Fibroblast of villous mesenchyme (primary cell): ENCODE measurements around the gene ATRN. TPM values are rescaled to one million over a fixed set of nuclear protein-coding genes. Genes with fewer than 3 reads are reported as not detected.

Source experiments
- DNase-seq: peaks from one replicate; pipeline ENCODE4 v3.0.0-alpha.2; 2010; ENCODE audit warnings: low read depth
- H3K4me3 ChIP-seq: 2 replicates; pipeline ENCODE4 v1.5.1; 2011; ENCODE audit warnings: low read depth, mild to moderate bottlenecking, low read length
- total RNA-seq: library from RNA; depleted of rRNA; stranded (reverse); fragments of >200 nt; gene quantifications from 2 replicates; pipeline ENCODE4 v1.2.3, GENCODE V29; 2012
- TF ChIP-seq, protein P1 (sequence below): IDR thresholded peaks from 2 replicates; pipeline ENCODE4 v1.5.1; 2012; ENCODE audit warnings: low read depth, mild to moderate bottlenecking, low read length; ENCODE audit not compliant: insufficient read depth

Gene ATRN
- total RNA-seq, 1 donor, result 39.3 TPM

GRCh38 chr20:3667434-3668037 lies 196.7 kb downstream of the ATRN start:
- H3K4me3 ChIP-seq, result no peak overlapping the region

GRCh38 chr20:3669710-3670367 lies 199.0 kb downstream of the ATRN start:
- H3K4me3 ChIP-seq, result no peak overlapping the region
- TF ChIP-seq, protein P1, sequence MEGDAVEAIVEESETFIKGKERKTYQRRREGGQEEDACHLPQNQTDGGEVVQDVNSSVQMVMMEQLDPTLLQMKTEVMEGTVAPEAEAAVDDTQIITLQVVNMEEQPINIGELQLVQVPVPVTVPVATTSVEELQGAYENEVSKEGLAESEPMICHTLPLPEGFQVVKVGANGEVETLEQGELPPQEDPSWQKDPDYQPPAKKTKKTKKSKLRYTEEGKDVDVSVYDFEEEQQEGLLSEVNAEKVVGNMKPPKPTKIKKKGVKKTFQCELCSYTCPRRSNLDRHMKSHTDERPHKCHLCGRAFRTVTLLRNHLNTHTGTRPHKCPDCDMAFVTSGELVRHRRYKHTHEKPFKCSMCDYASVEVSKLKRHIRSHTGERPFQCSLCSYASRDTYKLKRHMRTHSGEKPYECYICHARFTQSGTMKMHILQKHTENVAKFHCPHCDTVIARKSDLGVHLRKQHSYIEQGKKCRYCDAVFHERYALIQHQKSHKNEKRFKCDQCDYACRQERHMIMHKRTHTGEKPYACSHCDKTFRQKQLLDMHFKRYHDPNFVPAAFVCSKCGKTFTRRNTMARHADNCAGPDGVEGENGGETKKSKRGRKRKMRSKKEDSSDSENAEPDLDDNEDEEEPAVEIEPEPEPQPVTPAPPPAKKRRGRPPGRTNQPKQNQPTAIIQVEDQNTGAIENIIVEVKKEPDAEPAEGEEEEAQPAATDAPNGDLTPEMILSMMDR, result no peak
- no peak for DNase-seq

More at GRCh38 chr20:3667434-3668037, 196.7 kb downstream of the ATRN start:
- TF ChIP-seq, protein P1, result no peak
- no peak for DNase-seq

- no peak overlapping the region for H3K4me3 ChIP-seq
- DNase-seq, result no peak
Observed at GRCh38 chr20:3670511-3670910, 199.7 kb downstream of the ATRN start.

DNA sequence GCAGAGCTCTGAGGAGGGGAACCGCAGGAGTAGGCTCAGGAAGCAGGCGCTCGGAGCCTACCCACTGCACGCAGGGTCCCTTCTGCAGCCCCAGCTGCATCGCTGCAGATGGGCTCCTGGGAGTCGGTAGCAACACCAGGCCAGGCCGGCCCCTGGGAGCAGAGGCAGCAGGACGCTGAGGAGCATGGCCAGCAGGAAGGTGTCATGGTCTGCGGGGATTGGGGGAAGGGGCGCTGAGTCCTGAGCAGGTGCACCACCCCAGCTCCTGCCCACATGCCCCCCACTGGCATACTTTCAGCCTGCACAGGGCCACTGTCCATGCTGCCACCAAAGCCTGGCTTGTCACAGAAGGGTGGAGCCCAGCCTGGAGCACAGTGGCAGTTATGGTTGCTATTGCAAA lies 200.1 kb downstream of the ATRN start:
- H3K4me3 ChIP-seq, result no peak overlapping the region
- TF ChIP-seq, protein P1, result no peak
- no peak for DNase-seq

More at GRCh38 chr20:3670511-3670910, 199.7 kb downstream of the ATRN start:
- TF ChIP-seq, protein P1, result peak; percentile 18

- no peak overlapping the region for H3K4me3 ChIP-seq
- DNase-seq, result no peak
- TF ChIP-seq, protein P1, result no peak
Observed at GRCh38 chr20:3671986-3672546, 201.2 kb downstream of the ATRN start.

DNA sequence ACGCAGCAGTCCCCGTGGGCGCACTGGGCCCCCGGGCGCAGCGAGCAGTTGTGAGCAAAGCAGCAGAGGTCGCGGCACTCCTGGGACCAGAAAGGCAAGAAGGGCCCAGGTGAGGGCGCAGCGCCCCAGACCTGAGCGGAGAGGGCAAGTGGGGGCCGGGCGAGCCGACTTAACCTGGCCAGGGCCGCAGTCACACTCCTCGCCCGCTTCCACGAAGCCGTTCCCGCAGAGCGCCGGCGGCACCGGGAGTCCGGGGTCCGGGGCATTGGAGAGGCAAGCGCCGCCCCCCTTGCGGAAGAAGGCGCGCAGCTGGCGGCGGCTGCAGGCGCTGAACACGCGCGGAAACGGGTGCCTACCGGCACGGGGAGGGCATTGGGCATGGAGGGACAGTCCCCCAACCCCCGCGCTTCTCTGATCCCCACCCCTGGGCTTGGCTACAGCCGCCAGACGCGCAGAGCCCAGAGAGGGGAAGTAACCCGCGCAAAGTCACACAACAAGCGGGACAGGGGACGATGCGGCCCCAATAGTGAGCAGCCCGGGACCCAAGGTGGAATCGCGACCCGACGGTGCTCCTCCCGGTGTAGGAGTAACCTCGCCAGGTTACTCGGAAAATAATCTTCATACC lies 201.8 kb downstream of the ATRN start:
- TF ChIP-seq, protein P1, result no peak
- H3K4me3 ChIP-seq, result no peak overlapping the region
- no peak for DNase-seq
